ENCODE measurements around the gene KCNA10. TPM values are rescaled to one million over a fixed set of nuclear protein-coding genes. Genes with fewer than 3 reads are reported as not detected.
A peak's percentile ranks its signal among the peaks of the same experiment; 100 is the strongest.
"Not testable (repeated sequence)": the region's sequence is repeated elsewhere in the genome, so short reads cannot be mapped to it uniquely, and the experiment has no call there.

Gene KCNA10
- polyA plus RNA-seq, 4 donors: not detected

DNA sequence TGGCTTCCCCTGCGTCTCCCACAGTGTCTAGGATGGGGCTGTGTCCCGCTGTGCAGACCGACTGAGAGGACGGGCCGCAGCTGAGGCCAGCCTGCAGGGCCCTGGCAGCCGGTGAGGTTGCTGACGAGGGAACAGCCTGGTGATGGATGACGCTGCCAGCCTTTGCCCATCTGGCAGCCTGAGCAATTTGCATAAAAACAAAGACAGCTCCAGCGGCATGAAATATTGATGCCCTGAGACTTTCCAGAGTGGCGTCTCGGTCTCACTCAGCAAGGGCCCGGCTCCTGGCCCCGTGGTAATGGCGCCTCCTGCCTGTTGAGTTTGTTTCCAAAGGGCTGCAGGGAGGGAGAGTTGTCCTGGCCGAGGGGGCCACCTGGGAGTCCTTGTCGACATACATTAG, 19.1 kb upstream of the KCNA10 start:
- no peak for DNase-seq (ENCODE audit: low read depth in 4 of 4, low spot score in 2 of 4)

- no peak for DNase-seq (ENCODE audit: low read depth in 4 of 4, low spot score in 2 of 4)
These were observed 17.0 kb upstream of the KCNA10 start for GRCh38 chr1:110535985-110536384.

DNA sequence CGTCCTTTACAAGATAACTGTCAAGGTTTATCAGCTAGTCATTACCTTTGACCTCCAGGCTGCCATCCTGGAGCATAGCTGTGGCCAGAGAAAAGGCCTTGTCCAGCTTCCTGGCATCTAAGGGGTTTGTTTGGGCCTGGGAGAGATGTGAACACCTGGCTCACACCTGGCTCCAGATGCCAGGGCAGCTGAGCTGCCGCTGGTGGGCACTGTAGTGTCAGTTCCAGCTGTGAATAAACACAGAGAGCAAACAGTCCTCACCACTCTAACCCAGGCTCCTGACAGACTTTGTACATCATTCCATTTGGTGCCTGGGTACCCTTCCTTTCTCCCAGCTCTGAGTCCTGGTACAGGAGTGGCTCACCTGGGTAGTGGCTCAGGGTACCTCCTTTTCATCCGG, 14.3 kb upstream of the KCNA10 start:
- no peak for DNase-seq (ENCODE audit: low read depth in 4 of 4, low spot score in 2 of 4)

- DNase-seq (ENCODE audit: low read depth in 4 of 4, low spot score in 2 of 4): no peak
These were observed 10.0 kb upstream of the KCNA10 start for GRCh38 chr1:110529011-110529410.

- no peak for DNase-seq (ENCODE audit: low read depth in 4 of 4, low spot score in 2 of 4)
These were observed 7.3 kb upstream of the KCNA10 start for GRCh38 chr1:110526201-110526780.

DNA sequence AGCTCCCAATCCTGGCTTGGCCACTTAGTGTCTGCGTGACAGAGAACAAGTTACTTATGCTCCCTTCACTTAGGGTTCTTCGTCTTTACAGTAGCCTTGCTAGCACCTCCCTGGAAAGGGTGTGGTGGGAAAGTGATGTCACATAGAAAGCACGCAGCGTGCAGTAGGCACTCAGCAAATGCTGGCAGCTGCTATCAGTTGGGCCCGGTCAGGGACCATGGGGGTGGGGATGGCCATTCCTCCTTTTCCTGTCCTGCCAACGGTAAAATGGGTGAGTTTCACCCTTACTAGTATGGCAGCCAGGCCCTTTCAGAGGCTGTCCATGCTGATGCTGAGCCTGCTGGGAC, 6.2 kb upstream of the KCNA10 start:
- DNase-seq (ENCODE audit: low read depth in 4 of 4, low spot score in 2 of 4): no peak

GRCh38 chr1:110524311-110525248, 5.6 kb upstream of the KCNA10 start:
- DNase-seq (ENCODE audit: low read depth in 4 of 4, low spot score in 2 of 4): peak in 2 of 4 donors; percentile 11 to 25

- no peak for DNase-seq (ENCODE audit: low read depth in 4 of 4, low spot score in 2 of 4)
These were observed 4.0 kb upstream of the KCNA10 start for GRCh38 chr1:110523011-110523410.

DNA sequence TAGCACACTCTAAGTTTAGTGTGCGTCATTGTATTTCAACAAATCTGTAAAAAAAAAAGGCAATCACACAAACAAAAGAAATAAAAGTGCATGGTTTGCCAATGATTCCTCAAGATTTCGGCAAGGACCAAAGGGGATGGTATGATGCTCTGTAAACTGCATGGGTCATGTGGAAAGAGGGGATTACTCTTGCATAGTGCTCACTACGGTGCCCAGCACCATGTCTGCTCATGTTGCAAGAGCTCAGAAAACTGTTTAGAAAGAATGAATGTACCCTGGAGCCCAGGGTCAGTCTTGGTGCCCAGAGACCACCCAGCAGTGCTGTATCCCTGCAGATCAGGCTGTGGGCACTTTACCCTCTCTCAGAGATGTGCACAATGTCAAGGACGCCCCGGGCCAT, 3.6 kb upstream of the KCNA10 start:
- DNase-seq (ENCODE audit: low read depth in 4 of 4, low spot score in 2 of 4): no peak

DNA sequence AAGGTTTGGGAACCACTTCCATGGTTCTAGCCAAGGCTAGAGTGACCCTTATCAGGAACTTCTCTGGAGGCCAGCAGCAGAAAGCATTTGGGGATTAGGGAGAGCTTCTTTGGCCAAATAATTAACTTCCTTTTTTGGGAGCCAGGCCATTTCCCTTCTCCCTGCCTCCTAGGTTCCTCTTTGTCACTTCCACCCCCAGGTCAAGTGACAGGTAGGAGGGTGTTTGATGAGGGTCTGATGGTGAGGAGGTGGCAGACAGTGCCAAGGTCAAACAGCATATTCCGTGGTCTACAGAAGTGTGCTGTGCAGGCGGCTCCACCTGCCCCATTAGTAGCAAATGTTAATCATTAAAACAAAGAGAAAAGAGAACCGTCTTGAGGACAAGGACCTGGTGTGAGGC, 1.9 kb upstream of the KCNA10 start:
- no peak for DNase-seq (ENCODE audit: low read depth in 4 of 4, low spot score in 2 of 4)

- DNase-seq (ENCODE audit: low read depth in 4 of 4, low spot score in 2 of 4): no peak
These were observed 3.1 kb downstream of the KCNA10 start for GRCh38 chr1:110515891-110516290.

- DNase-seq (ENCODE audit: low read depth in 4 of 4, low spot score in 2 of 4): no peak
These were observed 3.9 kb downstream of the KCNA10 start for GRCh38 chr1:110515041-110515440.

DNA sequence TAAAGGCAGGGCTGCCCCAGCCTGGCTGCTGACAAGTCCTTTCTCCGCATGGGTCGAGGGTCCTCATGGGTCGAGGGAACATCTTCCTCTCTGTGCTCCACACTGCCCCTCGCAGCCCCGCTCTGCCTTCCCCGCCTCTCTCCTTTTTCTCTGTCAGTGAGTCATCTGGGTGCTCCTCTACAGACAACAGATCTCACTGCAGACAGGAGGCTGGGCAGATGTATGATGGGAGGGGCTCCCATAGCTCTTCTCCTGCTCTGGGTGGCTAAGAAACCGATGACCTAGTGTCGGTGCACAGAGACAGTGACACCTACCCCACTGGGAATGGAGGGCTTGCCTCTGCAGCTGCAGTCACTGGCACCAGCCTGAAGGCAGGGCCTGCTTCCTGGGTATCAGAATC, 5.5 kb downstream of the KCNA10 start:
- DNase-seq (ENCODE audit: low read depth in 4 of 4, low spot score in 2 of 4): no peak

DNA sequence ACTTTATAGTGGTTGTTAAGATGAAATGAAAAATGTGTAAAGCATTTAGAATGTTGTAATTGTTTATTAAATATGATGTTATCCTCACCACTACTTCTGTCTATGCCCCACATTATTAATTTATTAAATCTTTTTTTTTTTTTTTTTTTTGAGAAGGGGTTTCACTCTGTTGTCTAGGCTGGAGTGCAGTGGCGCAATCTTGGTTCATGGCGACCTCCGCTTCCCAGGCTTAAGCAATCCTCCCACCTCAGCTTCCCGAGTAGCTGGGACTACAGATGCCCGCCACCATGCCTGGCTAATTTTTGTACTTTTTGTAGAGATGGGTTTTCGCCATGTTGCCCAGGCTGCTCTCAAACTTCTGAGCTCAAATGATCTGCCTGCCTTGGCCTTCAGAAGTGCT, 7.5 kb downstream of the KCNA10 start:
- no peak for DNase-seq (ENCODE audit: low read depth in 4 of 4, low spot score in 2 of 4)

- DNase-seq (ENCODE audit: low read depth in 4 of 4, low spot score in 2 of 4): not testable (repeated sequence)
These were observed 8.1 kb downstream of the KCNA10 start for GRCh38 chr1:110510921-110511320.

GRCh38 chr1:110509655-110510054, 9.3 kb downstream of the KCNA10 start:
- no peak for DNase-seq (ENCODE audit: low read depth in 4 of 4, low spot score in 2 of 4)

DNA sequence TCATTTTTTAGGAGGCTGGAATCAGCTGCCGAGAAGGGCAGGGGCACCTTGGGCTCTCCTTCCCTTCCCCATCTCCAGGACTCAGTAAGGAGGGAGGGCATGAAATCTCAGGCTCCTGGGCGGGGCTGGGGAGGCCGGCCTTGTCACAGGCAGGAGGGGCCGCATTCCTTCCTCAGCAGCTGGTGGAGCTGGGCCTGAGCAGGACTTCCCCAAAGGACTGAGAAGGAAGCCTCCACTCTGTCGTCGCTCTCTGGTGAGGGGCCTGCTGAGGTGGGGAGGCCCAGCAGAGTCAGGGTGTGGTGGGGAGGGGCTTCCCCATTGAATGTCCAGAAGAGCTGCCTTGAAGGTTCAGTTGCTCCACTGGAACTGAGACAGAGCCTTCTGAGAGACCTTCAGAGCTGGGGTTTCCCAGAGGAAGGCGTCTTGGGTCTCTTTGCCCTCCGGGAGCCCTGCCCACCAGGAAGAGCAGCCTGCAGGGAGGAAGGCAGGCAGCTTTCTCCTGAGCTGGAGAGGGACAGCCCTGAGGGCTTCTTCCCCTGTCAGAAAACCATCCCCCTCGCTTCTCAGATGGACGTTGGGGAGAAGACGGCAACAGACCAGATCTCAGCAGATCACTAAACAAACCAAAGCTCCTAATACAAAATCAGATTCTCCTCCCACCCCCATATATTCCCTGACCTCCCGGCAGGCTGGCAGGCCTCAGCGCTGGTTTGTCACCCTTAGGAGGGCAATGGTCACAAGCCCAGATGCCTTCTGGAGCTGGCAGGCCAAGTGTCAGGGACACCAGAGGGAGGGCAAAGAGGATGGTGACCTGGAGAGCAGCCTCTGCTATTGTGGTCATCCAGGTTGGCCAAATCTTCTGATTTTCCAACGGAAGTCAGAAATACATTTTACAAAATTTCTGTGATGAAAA, 10.7 kb downstream of the KCNA10 start:
- peak in 2 of 4 donors; percentile 10 to 31 for DNase-seq (ENCODE audit: low read depth in 4 of 4, low spot score in 2 of 4)

- no peak for DNase-seq (ENCODE audit: low read depth in 4 of 4, low spot score in 2 of 4)
These were observed 12.4 kb downstream of the KCNA10 start for GRCh38 chr1:110506541-110506940.

DNA sequence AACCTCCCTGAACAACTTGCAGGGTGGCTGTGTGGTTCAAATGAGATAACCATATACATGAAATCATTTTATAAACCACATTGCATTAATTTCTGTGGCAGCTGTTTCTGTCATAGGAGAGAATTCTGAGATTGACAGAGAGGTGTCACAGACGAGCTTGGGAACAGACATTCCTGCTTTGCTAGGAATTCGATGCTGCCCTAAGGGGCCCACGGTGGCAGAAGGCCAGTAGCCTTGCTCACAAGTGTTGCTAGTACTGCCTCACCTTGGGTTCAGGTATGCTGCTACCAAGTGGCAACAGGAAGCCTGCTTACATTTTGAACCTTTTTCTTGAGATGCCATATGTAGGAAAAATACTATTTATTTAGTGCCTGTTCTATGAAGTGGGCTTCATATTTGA, 13.4 kb downstream of the KCNA10 start:
- DNase-seq (ENCODE audit: low read depth in 4 of 4, low spot score in 2 of 4): no peak

DNA sequence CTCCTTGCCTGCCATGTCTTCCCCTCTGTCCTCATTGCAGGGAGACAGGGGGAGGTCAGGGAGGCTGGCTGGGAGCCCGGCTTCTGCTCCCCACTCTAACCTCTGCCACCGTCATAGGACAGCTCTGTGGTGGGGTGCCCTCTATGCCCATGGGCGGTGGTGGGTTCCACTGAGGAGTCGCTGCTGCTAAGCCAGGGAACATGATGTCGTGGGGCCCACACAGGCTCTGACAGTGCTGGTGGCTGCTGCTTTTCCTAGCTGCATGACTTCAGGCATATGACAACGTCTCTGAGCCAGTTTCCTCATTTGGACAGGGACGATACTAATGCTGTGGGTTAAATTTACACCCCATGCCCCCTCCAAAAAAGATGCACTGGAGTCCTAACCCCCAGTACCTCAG, 14.7 kb downstream of the KCNA10 start:
- DNase-seq (ENCODE audit: low read depth in 4 of 4, low spot score in 2 of 4): no peak

DNA sequence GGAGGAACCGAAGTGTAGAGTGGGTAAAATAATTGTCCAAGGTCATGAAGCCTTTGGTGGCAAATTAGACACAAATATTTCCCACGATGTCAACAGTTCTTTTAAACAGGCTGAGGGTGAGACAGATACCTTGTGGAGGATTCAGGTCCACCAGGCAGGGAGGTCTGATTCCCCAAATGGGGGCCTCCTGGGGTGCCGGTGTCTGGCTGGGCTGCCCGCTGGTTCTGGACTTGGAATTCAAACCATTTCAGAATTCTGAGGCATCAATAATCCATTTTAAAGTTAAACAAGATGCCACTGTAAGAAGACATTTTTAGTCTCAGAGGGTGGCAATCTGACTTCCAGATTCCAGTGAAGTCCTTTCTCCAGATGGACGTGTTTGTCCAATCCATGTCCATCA, 15.5 kb downstream of the KCNA10 start:
- no peak for DNase-seq (ENCODE audit: low read depth in 4 of 4, low spot score in 2 of 4)
